Raji (cell line): ENCODE results near the gene SLC16A9.

ENCODE experiments used
- POLR2A ChIP-seq: IDR thresholded peaks from 2 replicates; pipeline ENCODE4 v1.6.1; 2011; ENCODE audit warnings: low read depth, low read length, control low read depth; ENCODE audit not compliant: insufficient read depth

The SLC16A9 gene

GRCh38 chr10:59709395-59710125 is at the start of gene SLC16A9:
SLC16A9 (minus strand) TSS chr10:59709850; CDS start chr10:59684291, 25,559 bp downstream.
- TF ChIP-seq POLR2A = no peak

GRCh38 chr10:59757966-59758365 is 48.3 kb upstream of the SLC16A9 start:
- no peak for TF ChIP-seq POLR2A

DNA sequence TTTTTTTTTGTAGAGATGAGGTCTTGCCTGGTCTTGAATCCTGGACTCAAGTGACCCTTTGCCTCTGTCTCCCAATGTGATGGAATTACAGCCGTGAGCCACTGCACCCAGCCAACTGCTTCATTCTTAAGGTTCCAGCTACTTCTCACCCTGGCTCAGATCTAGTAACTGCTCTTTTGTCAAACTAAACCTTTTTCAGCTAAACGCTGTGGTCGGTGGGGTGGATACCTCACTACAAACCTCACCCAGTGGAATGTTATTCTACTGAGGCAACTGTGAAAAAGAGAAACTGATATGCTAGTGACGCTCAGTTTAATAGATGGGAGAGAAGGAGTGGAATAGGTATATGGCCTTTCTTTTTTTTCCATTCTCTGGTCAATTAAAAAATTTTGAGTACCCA is 45.3 kb upstream of the SLC16A9 start:
- TF ChIP-seq POLR2A = no peak

- TF ChIP-seq POLR2A = no peak
Measured at GRCh38 chr10:59753267-59753666, 43.6 kb upstream of the SLC16A9 start, which contains the start of gene MRLN. MRLN (minus strand) TSS chr10:59753455.

DNA sequence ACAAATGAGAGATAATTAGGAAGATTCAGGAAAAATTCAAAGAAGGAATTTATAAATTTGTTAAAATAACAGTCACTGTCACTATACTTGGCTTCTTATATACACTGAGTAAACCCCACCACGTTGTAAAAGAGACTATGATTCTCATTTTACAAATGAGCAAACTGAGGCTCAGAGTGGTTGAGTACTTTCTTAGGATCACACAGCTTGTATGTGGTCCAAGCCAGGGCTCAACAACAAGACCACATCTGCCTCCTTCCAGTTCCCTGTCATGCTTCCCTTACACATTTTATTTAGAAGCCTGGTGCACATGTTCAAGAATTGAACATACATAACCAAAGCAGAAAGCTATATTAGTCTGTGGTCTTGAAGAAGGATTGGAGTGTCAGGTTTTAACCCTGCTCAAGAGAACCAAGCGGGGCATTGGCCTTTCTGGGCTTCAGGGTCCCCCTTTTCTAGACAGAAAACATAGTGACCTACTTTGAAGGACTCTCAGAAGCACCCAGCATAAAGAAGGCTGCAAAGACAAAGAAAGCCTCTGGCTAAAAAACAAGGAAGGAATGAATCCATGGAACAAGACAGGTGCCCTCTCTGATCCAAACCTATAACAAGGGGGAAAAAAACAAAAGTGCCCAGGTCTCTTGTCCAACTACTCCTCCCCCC is 42.8 kb upstream of the SLC16A9 start:
- TF ChIP-seq POLR2A = no peak

GRCh38 chr10:59750155-59750945 is 40.7 kb upstream of the SLC16A9 start:
- no peak for TF ChIP-seq POLR2A

DNA sequence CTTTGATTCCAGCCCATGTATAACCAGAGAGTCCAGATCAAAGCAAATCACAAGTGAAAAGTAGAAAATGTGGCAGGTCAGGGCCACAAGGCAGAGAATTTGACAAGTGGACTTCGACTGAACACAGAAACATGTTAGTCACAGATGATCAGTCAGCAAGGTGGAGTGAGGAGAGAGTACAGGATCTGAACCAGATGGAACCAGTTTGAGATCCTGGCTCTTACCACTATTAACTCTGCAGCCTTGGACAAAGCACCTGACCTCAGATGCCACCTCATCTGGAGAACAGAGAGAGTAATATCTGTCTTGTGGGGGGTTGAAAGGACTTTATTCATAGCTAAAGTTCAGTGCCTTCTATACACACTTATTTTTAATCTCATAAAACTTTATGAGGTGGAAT is 39.2 kb upstream of the SLC16A9 start:
- TF ChIP-seq POLR2A = no peak

- TF ChIP-seq POLR2A = no peak
Measured at GRCh38 chr10:59745163-59745650, 35.6 kb upstream of the SLC16A9 start.

- no peak for TF ChIP-seq POLR2A
Measured at GRCh38 chr10:59741583-59741982, 31.9 kb upstream of the SLC16A9 start.

GRCh38 chr10:59741048-59741447 is 31.4 kb upstream of the SLC16A9 start:
- no peak for TF ChIP-seq POLR2A

DNA sequence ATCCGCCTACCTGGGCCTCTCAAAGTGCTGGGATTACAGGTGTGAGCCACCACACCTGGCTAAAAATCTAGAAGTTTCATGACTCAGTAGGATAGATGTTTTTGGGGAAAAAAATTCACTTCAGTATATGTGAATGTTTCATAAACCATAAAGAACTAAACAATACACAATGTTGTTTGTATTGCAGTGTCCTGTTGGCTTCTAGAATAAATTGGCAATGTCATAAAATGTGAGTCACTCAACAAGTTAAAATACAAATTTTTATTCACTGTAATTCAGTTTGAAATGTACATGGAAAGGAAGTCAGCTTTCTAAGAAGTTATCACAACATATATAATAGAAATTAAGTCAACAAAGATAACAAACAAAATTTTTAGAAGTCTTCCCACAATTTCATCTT is 27.1 kb upstream of the SLC16A9 start:
- TF ChIP-seq POLR2A = no peak

DNA sequence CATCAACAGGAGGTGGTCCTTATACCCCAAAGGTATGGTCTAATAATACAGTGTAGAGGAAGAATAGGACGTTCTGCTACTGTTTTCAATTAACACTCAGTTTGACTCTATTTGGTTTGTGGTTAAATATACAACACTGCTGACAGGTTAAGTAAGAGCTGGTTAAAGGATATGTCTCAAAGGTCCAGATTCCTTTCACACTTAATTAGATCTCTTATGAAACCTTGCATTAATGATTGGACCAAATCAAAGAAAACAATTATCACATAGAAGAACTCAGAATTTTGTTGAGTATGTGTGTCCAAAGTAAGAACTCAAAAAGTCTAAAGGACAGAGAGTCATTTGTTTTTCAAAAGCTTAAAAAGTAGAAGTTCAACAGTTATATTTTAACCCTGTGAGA is 25.6 kb upstream of the SLC16A9 start:
- TF ChIP-seq POLR2A = no peak

DNA sequence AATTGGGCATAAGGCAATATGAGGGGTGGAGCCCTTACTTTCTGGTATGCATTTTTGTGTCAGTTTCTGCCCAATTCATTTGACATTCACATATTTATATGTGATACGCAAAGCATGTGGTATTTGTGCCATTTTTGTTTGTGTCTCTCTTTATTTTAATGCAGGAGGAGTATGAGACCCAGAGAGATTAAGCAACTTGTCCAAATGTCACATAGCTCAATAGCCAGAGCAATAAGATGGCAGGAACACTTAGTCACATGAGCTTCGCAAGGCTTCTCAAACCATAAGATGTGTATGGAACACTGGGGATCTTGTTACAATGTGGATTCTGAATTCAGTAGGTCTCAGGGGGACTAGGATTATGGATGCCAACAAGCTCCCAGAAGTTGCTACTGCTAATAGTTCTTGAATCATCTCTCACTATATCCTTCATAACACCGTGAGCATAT is 24.4 kb upstream of the SLC16A9 start:
- TF ChIP-seq POLR2A = no peak

DNA sequence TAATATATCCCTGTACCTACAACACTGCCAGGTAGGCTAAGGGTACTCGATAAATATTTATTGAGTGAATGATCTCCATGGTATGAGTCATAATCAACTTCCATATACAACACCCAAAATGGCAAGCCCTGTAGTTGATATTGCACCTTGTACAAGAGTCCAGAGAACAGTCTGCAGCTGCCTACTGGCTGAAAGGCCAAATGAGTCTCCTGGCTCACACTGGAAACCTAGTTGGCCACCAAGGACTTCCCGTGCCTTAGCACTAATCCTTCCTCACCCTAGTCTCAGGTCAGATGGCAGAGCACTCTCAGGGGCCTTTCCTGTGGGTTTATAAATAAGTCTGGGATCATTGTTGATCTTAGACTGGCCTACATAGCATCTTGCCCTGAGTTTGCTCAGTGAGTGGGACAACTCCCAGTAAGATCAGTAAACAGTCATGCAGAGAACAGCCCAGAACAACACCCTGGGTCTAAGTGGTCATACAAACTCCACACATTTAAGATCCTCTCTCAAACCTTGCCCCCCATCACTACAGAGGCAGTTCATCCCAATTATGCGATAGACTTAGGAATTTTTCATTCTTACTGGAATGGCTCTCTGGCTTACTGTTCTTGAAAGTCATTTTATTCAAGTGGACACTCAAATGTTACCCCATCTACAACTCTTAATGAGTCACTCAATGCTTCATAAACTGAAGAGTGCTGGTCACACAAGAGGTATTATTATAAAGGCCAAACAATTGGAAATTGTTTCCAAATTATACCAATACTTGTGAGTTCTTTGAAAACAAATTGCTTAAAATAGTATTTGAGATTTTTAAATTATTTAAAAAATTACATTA is 14.7 kb upstream of the SLC16A9 start:
- no peak for TF ChIP-seq POLR2A

DNA sequence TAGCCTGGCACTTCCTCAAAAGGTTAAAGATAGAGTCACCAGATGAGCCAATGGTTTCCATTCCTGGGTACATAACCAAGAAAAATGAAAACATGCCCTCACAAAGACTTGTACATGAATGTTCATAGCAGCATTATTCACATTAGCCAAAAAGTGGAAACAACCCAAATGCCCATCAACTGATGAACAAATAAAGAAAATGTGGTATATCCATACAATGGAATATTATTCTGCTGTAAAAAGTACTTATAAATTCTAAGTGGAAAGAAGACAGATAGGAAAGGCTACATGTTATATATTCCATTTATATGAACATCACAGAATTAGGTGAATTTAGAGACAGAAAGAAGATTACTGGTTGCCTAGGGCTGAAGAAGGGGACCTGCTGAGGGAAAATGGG is 10.7 kb upstream of the SLC16A9 start:
- TF ChIP-seq POLR2A = no peak
